SK-N-MC (cell line): ENCODE results near the gene TGFBI.

Experiments used
- DNase-seq: peaks from one replicate; pipeline ENCODE4 v3.0.0-alpha.2; 2011; ENCODE audit warnings: low read depth, low spot score
- H3K27ac ChIP-seq: fragments of 200-600 bp; sonication (generic); 2 replicates; pipeline ENCODE4 v1.5.1; 2016; ENCODE audit warnings: mixed run types
- H3K36me3 ChIP-seq: fragments of 200-600 bp; sonication (generic); 2 replicates; pipeline ENCODE4 v1.6.1; 2017; ENCODE audit warnings: antibody characterized with exemption, low read length, mixed read lengths; ENCODE audit not compliant: insufficient read depth
- H3K4me3 ChIP-seq: fragments of 200-600 bp; sonication (generic); 2 replicates; pipeline ENCODE4 v1.5.1; 2016
- H3K9ac ChIP-seq: fragments of 200-600 bp; sonication (generic); 2 replicates; pipeline ENCODE4 v1.8.0; 2017; ENCODE audit warnings: mixed run types, mixed read lengths; ENCODE audit not compliant: insufficient read length
- H3K9me3 ChIP-seq: fragments of 200-600 bp; sonication (generic); 2 replicates; pipeline ENCODE4 v1.6.1; 2017; ENCODE audit warnings: low read depth, mild to moderate bottlenecking, antibody characterized with exemption, low read length, moderate library complexity, mixed read lengths
- EZH2 ChIP-seq: fragments of 200-600 bp; sonication (generic); IDR thresholded peaks from one replicate; pipeline ENCODE4 v1.6.1; 2017; ENCODE audit warnings: antibody characterized with exemption
- FOXP2 ChIP-seq: optimal IDR thresholded peaks from 2 replicates; pipeline ENCODE3; 2011; ENCODE audit warnings: mild to moderate bottlenecking, moderate library complexity; ENCODE audit not compliant: insufficient read depth; ENCODE audit errors: extremely low read length, control extremely low read depth
- POLR2AphosphoS5 ChIP-seq: IDR thresholded peaks from 2 replicates; pipeline ENCODE4 v1.6.1; 2012; ENCODE audit warnings: mild to moderate bottlenecking, low read depth, low read length, borderline replicate concordance

The TGFBI gene

DNA sequence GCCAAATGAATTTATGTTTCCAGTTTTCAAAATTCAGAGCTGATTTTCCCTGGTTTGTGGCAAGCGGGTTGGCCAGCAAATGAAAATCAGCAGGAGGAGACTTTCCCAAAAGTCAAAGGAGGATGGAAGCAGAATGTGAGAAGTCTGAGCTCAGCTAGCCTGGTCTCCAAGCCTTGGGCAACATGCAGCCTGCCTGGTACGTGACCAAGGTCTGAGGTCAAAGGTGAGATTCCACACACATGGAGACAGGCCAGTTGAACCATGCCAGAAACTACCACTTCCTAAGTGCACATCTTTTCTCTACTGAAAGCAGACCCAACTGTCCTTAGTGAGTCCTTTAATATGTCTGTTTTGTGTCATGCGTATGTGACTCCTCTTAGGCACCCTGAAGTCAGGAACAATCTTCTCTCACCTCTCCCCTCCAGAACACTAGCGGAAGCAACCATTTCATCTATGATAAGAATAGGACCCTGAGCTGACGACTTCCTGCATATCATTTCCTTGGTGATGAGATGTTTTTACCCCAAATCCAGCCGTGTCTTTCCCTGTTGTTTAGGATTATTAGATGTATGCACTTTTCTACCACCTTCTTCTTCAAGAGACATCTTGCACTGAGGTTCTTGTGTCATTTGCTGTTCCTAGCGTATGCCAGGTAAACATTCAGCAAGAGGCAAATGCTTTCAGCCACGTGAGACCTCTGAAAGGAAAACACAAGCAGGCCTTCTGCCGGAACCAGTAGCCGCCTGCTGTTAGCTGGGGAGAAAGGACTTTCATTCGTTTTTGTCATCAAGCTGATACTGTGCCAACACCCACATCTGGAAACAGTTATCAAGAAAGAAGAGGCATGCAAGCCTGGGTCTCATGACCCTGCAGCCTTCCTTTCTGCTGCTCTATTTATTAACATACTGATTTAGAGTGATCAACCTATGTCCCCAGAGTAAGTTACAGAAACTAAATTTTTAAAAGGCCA is 9.7 kb upstream of the TGFBI start:
- Histone ChIP-seq H3K36me3 (no peaks in the 10 kb centered on the region), H3K4me3 (peak overlapping the region; percentile 71), H3K27ac (peak overlapping the region; percentile 54; the same call in 1 of the 2 replicates), H3K9ac (no peak overlapping the region), H3K9me3 (no peaks in the 10 kb centered on the region)
- DNase-seq = peak; percentile 96
- TF ChIP-seq POLR2AphosphoS5 (no peak), FOXP2 (peak; percentile 84)

DNA sequence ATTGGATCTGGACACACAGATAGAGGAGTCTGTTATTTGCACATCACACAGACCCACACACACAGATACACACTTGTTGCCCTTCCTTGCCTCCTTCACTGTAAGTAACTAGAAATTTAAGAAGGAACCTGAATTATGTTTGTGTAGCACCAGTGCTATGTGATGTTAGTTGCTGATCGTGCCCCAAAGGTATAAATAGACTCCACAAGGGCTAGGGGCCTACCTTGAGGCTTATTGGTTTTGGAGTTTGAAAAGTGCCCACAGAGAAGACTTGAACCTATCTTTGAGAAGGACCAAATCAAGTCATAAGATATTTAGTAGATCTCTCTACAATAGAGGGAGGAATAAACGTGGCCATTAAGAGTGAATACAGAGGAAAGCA is 8.8 kb upstream of the TGFBI start:
- Histone ChIP-seq H3K27ac (peak overlapping the region; percentile 40; the same call in 1 of the 2 replicates), H3K36me3 (no peaks in the 10 kb centered on the region), H3K9ac (no peak overlapping the region), H3K9me3 (no peaks in the 10 kb centered on the region), H3K4me3 (peak overlapping the region; percentile 71)
- DNase-seq = no peak
- TF ChIP-seq POLR2AphosphoS5 (no peak), FOXP2 (no peak), EZH2 (no peak)

DNA sequence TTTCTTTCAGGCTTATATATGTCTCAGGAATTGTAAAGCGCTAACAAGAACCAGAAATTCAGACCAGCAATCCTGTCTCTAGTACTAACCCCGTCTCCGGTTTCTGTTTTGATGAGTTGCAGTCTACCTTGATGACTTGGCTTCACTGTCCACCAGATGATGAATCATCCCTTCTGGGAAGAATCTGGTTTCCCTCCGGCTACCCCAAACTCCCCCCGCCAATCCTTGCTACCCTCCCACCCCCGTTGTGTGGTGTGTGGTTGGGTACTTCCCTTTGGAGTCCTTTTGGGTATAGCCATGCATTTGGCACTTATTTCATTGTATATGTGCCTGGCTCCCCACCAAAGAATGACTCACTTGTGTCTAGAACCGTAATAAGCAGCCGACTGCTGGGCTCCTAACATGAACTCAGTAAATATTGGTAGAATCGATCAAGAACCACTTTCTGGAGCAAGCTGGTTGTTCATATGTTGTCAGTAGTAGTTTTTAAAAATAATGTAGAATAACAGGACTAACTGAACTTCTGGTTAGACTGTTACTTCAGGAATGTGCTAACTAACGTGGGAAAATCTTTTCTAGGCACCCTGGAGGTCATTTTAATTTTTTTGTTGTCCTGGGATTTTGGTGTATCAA is 8.3 kb upstream of the TGFBI start:
- TF ChIP-seq POLR2AphosphoS5 (no peak), FOXP2 (no peak), EZH2 (no peak)
- Histone ChIP-seq H3K9me3 (no peaks in the 10 kb centered on the region), H3K27ac (no peak overlapping the region), H3K4me3 (no peak overlapping the region; the same call in 1 of the 2 replicates), H3K36me3 (no peaks in the 10 kb centered on the region), H3K9ac (no peak overlapping the region)
- DNase-seq = no peak

DNA sequence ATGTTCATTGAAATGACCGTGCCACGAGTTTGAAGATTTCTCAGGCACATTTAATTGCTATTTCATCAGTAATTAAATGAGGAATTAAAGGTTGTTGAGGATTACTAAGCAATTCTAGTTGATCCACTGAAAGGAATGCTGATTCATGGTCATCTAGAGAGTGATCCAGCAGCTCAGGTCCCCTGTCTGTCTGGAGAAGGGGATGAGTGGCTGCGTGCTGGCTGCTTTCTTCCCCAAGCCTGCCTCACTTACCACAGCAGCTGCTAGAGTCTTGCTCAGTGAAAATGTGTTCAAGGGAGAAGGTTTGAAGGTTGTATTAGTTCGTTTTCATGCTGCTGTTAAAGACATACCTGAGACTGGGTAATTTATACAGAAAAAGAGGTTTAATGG is 7.8 kb upstream of the TGFBI start:
- Histone ChIP-seq H3K9me3 (no peaks in the 10 kb centered on the region), H3K27ac (no peak overlapping the region), H3K9ac (no peak overlapping the region), H3K4me3 (no peak overlapping the region), H3K36me3 (no peaks in the 10 kb centered on the region)
- no peak for DNase-seq
- TF ChIP-seq FOXP2 (no peak), POLR2AphosphoS5 (no peak), EZH2 (no peak)

DNA sequence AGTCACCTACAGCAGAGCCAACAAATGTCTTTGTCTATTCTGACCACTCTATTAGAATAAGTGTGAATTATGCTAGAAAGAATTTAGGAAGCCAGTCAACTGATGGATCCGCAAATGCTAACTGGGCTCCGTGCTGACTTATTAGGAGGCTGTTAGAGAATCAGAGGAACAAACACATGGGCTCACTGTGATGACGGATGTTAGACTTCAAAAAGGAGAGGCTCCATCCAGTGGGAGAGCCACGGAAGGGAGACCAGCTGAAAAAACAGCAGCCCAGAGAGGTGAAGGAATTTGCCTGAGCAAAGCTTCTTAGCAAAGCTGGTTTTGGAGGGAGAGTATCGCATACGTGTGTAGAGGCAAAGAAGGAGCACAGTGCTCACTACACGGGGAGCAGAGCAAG is 5.8 kb upstream of the TGFBI start:
- Histone ChIP-seq H3K9ac (no peak overlapping the region), H3K4me3 (no peak overlapping the region), H3K27ac (no peak overlapping the region), H3K9me3 (no peaks in the 10 kb centered on the region), H3K36me3 (no peaks in the 10 kb centered on the region)
- TF ChIP-seq FOXP2 (no peak), EZH2 (no peak), POLR2AphosphoS5 (no peak)
- DNase-seq = no peak

DNA sequence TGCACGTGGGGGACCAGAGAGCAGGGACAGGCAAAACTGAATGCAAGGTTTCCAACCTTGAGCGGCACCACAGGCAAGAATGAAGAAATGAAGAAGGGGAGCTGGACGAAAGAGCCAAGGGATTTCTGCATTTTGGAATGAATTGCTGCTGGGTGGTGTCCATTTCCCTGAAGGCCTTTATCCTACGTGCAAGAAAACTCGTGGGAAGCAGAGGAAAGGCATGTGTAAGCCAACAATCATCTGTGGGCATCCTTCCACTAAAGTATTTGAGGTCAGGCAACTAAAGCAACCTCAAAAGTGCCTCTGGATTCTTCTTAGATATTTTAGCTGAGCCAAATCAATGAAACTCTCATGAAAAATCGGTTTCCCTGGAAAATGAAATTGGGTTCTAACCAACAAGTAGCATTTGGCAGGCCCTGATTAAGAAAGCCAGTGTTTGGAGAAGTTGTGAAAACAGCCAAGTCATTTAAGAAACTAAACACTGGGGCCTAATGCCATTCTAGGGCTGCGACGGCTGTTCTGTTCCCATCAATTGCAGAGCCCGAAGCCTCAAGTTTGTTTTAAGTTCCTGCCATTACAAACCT is 4.7 kb upstream of the TGFBI start:
- no peak overlapping the region for H3K9ac ChIP-seq

GRCh38 chr5:136025900-136026299 is 2.9 kb upstream of the TGFBI start:
- Histone ChIP-seq H3K9me3 (no peaks in the 10 kb centered on the region), H3K36me3 (no peaks in the 10 kb centered on the region), H3K27ac (no peak overlapping the region), H3K9ac (no peak overlapping the region), H3K4me3 (no peak overlapping the region)
- TF ChIP-seq FOXP2 (no peak), EZH2 (no peak), POLR2AphosphoS5 (no peak)
- no peak for DNase-seq

More for the DNA sequence above, 4.7 kb upstream of the TGFBI start:
- Histone ChIP-seq H3K9me3 (no peaks in the 10 kb centered on the region), H3K27ac (no peak overlapping the region), H3K36me3 (no peaks in the 10 kb centered on the region), H3K4me3 (no peak overlapping the region)
- no peak for DNase-seq
- no peak for TF ChIP-seq FOXP2
- TF ChIP-seq EZH2 = no peak
- no peak for TF ChIP-seq POLR2AphosphoS5

DNA sequence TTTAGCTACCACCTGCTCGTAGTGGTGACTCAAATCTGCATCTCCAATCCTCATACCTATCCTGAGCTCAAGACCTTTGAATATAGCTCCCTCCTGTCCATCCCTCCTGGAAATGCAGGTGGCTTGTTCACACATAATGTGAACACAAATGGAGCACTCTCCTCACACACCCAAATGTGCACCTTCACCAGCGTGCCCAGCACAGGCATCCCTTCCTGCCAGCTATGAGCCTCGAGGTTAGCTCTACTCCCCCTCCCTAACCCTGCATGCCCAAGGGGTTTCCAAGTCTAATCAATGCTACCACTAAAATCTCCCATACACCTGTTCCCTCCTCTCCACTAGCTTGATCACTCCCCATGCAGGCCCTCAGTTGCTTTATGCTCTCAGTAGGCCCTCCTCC is 2.2 kb upstream of the TGFBI start:
- Histone ChIP-seq H3K4me3 (no peak overlapping the region), H3K27ac (no peak overlapping the region), H3K36me3 (no peaks in the 10 kb centered on the region), H3K9me3 (no peaks in the 10 kb centered on the region), H3K9ac (no peak overlapping the region)
- no peak for DNase-seq
- TF ChIP-seq EZH2 (no peak), POLR2AphosphoS5 (no peak), FOXP2 (no peak)

GRCh38 chr5:136027311-136027710 is 1.5 kb upstream of the TGFBI start:
- Histone ChIP-seq H3K9ac (no peak overlapping the region), H3K27ac (no peak overlapping the region), H3K9me3 (no peaks in the 10 kb centered on the region), H3K4me3 (no peak overlapping the region), H3K36me3 (no peaks in the 10 kb centered on the region)
- no peak for DNase-seq
- TF ChIP-seq POLR2AphosphoS5 = no peak
- no peak for TF ChIP-seq EZH2
- no peak for TF ChIP-seq FOXP2
